Panc1 (cell line): ENCODE data around the gene MOB2. TPM values are rescaled to one million over a fixed set of nuclear protein-coding genes. Genes with fewer than 3 reads are reported as not detected.

ENCODE experiments used
- ATAC-seq: fragments of 200-7000 bp; cut with Tn5 transposase; 2 replicates; pipeline ENCODE4 v1.9.1; 2020; ENCODE audit warnings: mild to moderate bottlenecking, moderate library complexity
- BruUV-seq: library from RNA; stranded (reverse); fragments of 400-500 nt; replicated peaks from 2 replicates; lab custom pipeline; 2021; lab: Mats Ljungman, UMichigan
- CTCF ChIA-PET: fragments of 300-600 bp; sonication (Branson Sonifier 250); formaldehyde crosslinking; loops from one replicate; lab custom pipeline; 2022; ENCODE audit warnings: antibody characterized with exemption; lab: Charles Lee
- POLR2A ChIA-PET: fragments of 300-600 bp; sonication (Branson Sonifier 250); formaldehyde crosslinking; loops from one replicate; lab custom pipeline; 2022; ENCODE audit warnings: antibody characterized with exemption; lab: Charles Lee
- DNase-seq: peaks from one replicate; pipeline ENCODE4 v3.0.0-alpha.2; 2010; ENCODE audit warnings: low read depth, low spot score
- H3K27ac ChIP-seq: 2 replicates; pipeline ENCODE4 v1.5.1; 2011; ENCODE audit warnings: mild to moderate bottlenecking, low read length, inconsistent platforms
- H3K27me3 ChIP-seq: fragments of 200-500 bp; sonication (Bioruptor generic); 2 replicates; pipeline ENCODE4 v1.6.0; 2014; ENCODE audit warnings: low read length, inconsistent platforms; ENCODE audit not compliant: control insufficient read depth, insufficient read depth
- H3K36me3 ChIP-seq: fragments of 200-500 bp; sonication (Bioruptor generic); 2 replicates; pipeline ENCODE4 v1.5.1; 2014; ENCODE audit warnings: inconsistent platforms, mild to moderate bottlenecking, low read length, moderate library complexity; ENCODE audit not compliant: control insufficient read depth, insufficient read depth
- H3K4me1 ChIP-seq: 2 replicates; pipeline ENCODE4 v1.5.1; 2011; ENCODE audit warnings: inconsistent platforms, mild to moderate bottlenecking, low read length, moderate library complexity; ENCODE audit not compliant: control insufficient read depth, insufficient read depth
- H3K4me3 ChIP-seq, 2 experiments: 2 replicates each; pipeline ENCODE4 v1.5.1; 2011 to 2012; ENCODE audit warnings: low read depth in 2 of 2, low read length in 2 of 2, mild to moderate bottlenecking in 2 of 2, inconsistent platforms in 1 of 2, moderate library complexity in 1 of 2
- H3K9me3 ChIP-seq: fragments of 200-500 bp; sonication (Bioruptor generic); 2 replicates; pipeline ENCODE4 v1.5.1; 2014; ENCODE audit warnings: low read depth, mild to moderate bottlenecking, inconsistent platforms, low read length, moderate library complexity; ENCODE audit not compliant: control insufficient read depth, insufficient read depth
- CTCF ChIP-seq: fragments of 450-650 bp; IDR thresholded peaks from 2 replicates; pipeline ENCODE4 v1.5.1; 2017; ENCODE audit warnings: mild to moderate bottlenecking
- POLR2AphosphoS5 ChIP-seq: IDR thresholded peaks from 2 replicates; pipeline ENCODE4 v1.6.1; 2012; ENCODE audit warnings: mild to moderate bottlenecking, low read depth, low read length, moderate library complexity
- REST ChIP-seq, 2 experiments: IDR thresholded peaks; 2 replicates each; pipeline ENCODE4 v1.6.1; 2011 to 2012; ENCODE audit warnings: low read depth in 2 of 2, control low read depth in 1 of 2, low read length in 1 of 2, mild to moderate bottlenecking in 1 of 2, moderate library complexity in 1 of 2; ENCODE audit not compliant: insufficient read depth in 1 of 2
- SIN3A ChIP-seq: IDR thresholded peaks from 2 replicates; pipeline ENCODE4 v1.6.1; 2012; ENCODE audit warnings: low read depth, mild to moderate bottlenecking, low read length, moderate library complexity, borderline replicate concordance; ENCODE audit not compliant: insufficient read depth
- TCF7L2 ChIP-seq: IDR thresholded peaks from 2 replicates; pipeline ENCODE4 v1.6.1; 2011; ENCODE audit warnings: mild to moderate bottlenecking, low read depth, low read length, inconsistent platforms
- in situ Hi-C: cut with HindIII; loops from 2 replicates; pipeline ENCODE4 v1.10.0; 2016; ENCODE audit warnings: low sequenced_read_pairs, low pct_unique_long_range_greater_than_20kb
- intact Hi-C: fragments of 100-400 bp; cut with micrococcal nuclease; formaldehyde crosslinking; loops from one replicate; pipeline ENCODE4 v1.10.0; 2022; ENCODE audit not compliant: unreplicated experiment
- total RNA-seq: library from RNA; stranded (reverse); gene quantifications from one replicate; pipeline ENCODE4 v1.2.1, GENCODE V29; 2021; ENCODE audit not compliant: unreplicated experiment

Gene MOB2
- total RNA-seq, 1 experiment from 2014 or later = 51.2 TPM

GRCh38 chr11:1499899-1500298 lies 13.3 kb upstream of the MOB2 start:
- no peak for ATAC-seq
- H3K27me3 ChIP-seq = no peaks in the 10 kb centered on the region
- TF ChIP-seq REST (IDR thresholded peaks at IDR 0.05; ENCODE audit: insufficient read depth in 1 of 2, low read depth in 2 of 2, low read length in 1 of 2) = no peak
- TF ChIP-seq POLR2AphosphoS5 = no peak
- TF ChIP-seq TCF7L2 = no peak
- no peak for TF ChIP-seq SIN3A
- TF ChIP-seq CTCF = no peak
- no peak for DNase-seq
- no peaks in the 10 kb centered on the region for H3K4me1 ChIP-seq
- ChIA-PET CTCF (no interaction called here), POLR2A (no interaction called here)
- no peak overlapping the region for H3K4me3 ChIP-seq
- no peaks in the 10 kb centered on the region for H3K36me3 ChIP-seq
- in situ Hi-C loops (loop anchor here (10.0 kb wide), 1 partner anchor 135 kb away; no protein-coding TSS in a partner anchor), intact Hi-C loops (no loop called here)
- no peak overlapping the region for H3K27ac ChIP-seq
- BruUV-seq = no TSS peak
- H3K9me3 ChIP-seq = no peaks in the 10 kb centered on the region

- Histone ChIP-seq H3K27me3 (no peaks in the 10 kb centered on the region), H3K4me1 (no peaks in the 10 kb centered on the region), H3K36me3 (no peaks in the 10 kb centered on the region), H3K4me3 (no peak overlapping the region), H3K27ac (no peak overlapping the region), H3K9me3 (no peaks in the 10 kb centered on the region)
- CTCF ChIA-PET = no interaction called here
- DNase-seq (no peak), ATAC-seq (no peak)
- BruUV-seq = no TSS peak
- POLR2A ChIA-PET = no interaction called here
- intact Hi-C loops = no loop called here
- in situ Hi-C loops = loop anchor here (10.0 kb wide), 1 partner anchor 135 kb away; no protein-coding TSS in a partner anchor
- 0 out of 4 replicates have a peak, but pooled peaks of 1 of the 2 experiments have one; percentile 15 for TF ChIP-seq REST (IDR thresholded peaks at IDR 0.05; ENCODE audit: insufficient read depth in 1 of 2, low read depth in 2 of 2, low read length in 1 of 2)
- TF ChIP-seq TCF7L2 = no peak
Observed at GRCh38 chr11:1499261-1499890, 12.8 kb upstream of the MOB2 start.
